Liver (tissue), 9 donors: ENCODE measurements around the gene SLU7. TPM values are rescaled to one million over a fixed set of nuclear protein-coding genes. Genes with fewer than 3 reads are reported as not detected.

Experiments
- DNase-seq: peaks from one replicate; pipeline ENCODE4 v3.0.0-alpha.2; 2017; ENCODE audit warnings: low spot score
- H3K27ac ChIP-seq, 2 donors: one replicate each; pipeline ENCODE4 v1.7.0; 2013; ENCODE audit warnings: inconsistent platforms in 2 of 2, low read length in 2 of 2, control low read depth in 1 of 2, low read depth in 1 of 2, mild to moderate bottlenecking in 1 of 2
- H3K27me3 ChIP-seq, 4 donors: one replicate each; pipeline versions ENCODE4 v1.6.1 to v1.7.0; 2013; ENCODE audit warnings: low read length in 3 of 4, inconsistent platforms in 1 of 4, mild to moderate bottlenecking in 1 of 4, moderate library complexity in 1 of 4; ENCODE audit not compliant: control insufficient read depth in 4 of 4, insufficient read depth in 4 of 4
- H3K36me3 ChIP-seq, 4 donors: one replicate each; pipeline versions ENCODE4 v1.6.1 to v1.7.0; 2013; ENCODE audit warnings: low read length in 3 of 4, mild to moderate bottlenecking in 3 of 4, low read depth in 1 of 4, moderate library complexity in 1 of 4; ENCODE audit not compliant: control insufficient read depth in 4 of 4, insufficient read depth in 3 of 4
- H3K4me1 ChIP-seq, 4 donors: one replicate each; pipeline versions ENCODE4 v1.6.1 to v1.7.0; 2013; ENCODE audit warnings: low read length in 3 of 4, mild to moderate bottlenecking in 3 of 4, moderate library complexity in 1 of 4; ENCODE audit not compliant: control insufficient read depth in 4 of 4, insufficient read depth in 4 of 4
- H3K4me3 ChIP-seq, 3 donors: one replicate each; pipeline versions ENCODE4 v1.6.1 to v1.7.0; 2013; ENCODE audit warnings: low read length in 3 of 3, control low read depth in 1 of 3, low read depth in 1 of 3, mild to moderate bottlenecking in 1 of 3
- H3K9ac ChIP-seq, 2 donors: one replicate each; pipeline ENCODE4 v1.7.0; 2013; ENCODE audit warnings: low read length in 2 of 2, mild to moderate bottlenecking in 2 of 2, moderate library complexity in 2 of 2, control low read depth in 1 of 2, low read depth in 1 of 2
- H3K9me3 ChIP-seq, 4 donors: one replicate each; pipeline versions ENCODE4 v1.6.1 to v1.7.0; 2013; ENCODE audit warnings: low read length in 3 of 4; ENCODE audit not compliant: control insufficient read depth in 4 of 4
- ATF3 ChIP-seq: IDR thresholded peaks from 2 replicates; pipeline ENCODE4 v1.6.1; 2016; ENCODE audit warnings: antibody characterized with exemption
- CTCF ChIP-seq: fragments of 150-350 bp; IDR thresholded peaks from 2 replicates; pipeline ENCODE4 v1.5.1; 2017; ENCODE audit warnings: improper control_type of control experiment, low read depth, low read length; ENCODE audit not compliant: missing input control
- EGR1 ChIP-seq, 2 donors: IDR thresholded peaks; 2 replicates each; pipeline ENCODE4 v1.6.1; 2016 to 2018; ENCODE audit warnings: antibody characterized with exemption in 2 of 2, low read depth in 2 of 2
- FOXA1 ChIP-seq: IDR thresholded peaks from 2 replicates; pipeline ENCODE4 v1.6.1; 2016; ENCODE audit warnings: antibody characterized with exemption
- FOXA2 ChIP-seq: IDR thresholded peaks from 2 replicates; pipeline ENCODE4 v1.6.1; 2016; ENCODE audit warnings: antibody characterized with exemption
- GABPA ChIP-seq, 2 donors: IDR thresholded peaks in 1 of 2; conservative IDR thresholded peaks in 1 of 2; 2 replicates each; pipeline ENCODE4 v1.6.1; 2016; ENCODE audit warnings: antibody characterized with exemption in 2 of 2, mild to moderate bottlenecking in 1 of 2, moderate library complexity in 1 of 2
- HNF4A ChIP-seq, 2 donors: conservative IDR thresholded peaks; 2 replicates each; pipeline ENCODE4 v1.6.1; 2016; ENCODE audit warnings: antibody characterized with exemption in 2 of 2, mild to moderate bottlenecking in 2 of 2
- HNF4G ChIP-seq: IDR thresholded peaks from 2 replicates; pipeline ENCODE4 v1.6.1; 2016; ENCODE audit warnings: antibody characterized with exemption
- JUND ChIP-seq, 2 donors: IDR thresholded peaks; 2 replicates each; pipeline ENCODE4 v1.6.1; 2016; ENCODE audit warnings: antibody characterized with exemption in 2 of 2
- MAX ChIP-seq: IDR thresholded peaks from 2 replicates; pipeline ENCODE4 v1.6.1; 2016; ENCODE audit warnings: antibody characterized with exemption
- NR2F2 ChIP-seq: IDR thresholded peaks from 2 replicates; pipeline ENCODE4 v1.6.1; 2016; ENCODE audit warnings: antibody characterized with exemption
- RAD21 ChIP-seq, 2 donors: IDR thresholded peaks; 2 replicates each; pipeline ENCODE4 v1.6.1; 2016; ENCODE audit warnings: antibody characterized with exemption in 2 of 2, mild to moderate bottlenecking in 2 of 2
- RXRA ChIP-seq, 2 donors: IDR thresholded peaks; 2 replicates each; pipeline ENCODE4 v1.6.1; 2017 to 2018; ENCODE audit warnings: antibody characterized with exemption in 2 of 2, mild to moderate bottlenecking in 1 of 2
- TAF1 ChIP-seq: conservative IDR thresholded peaks from 2 replicates; pipeline ENCODE4 v1.6.1; 2016; ENCODE audit warnings: antibody characterized with exemption, mild to moderate bottlenecking
- YY1 ChIP-seq: IDR thresholded peaks from 2 replicates; pipeline ENCODE4 v1.6.1; 2016; ENCODE audit warnings: antibody characterized with exemption, mild to moderate bottlenecking
- WGBS: extraction: QIAGEN DNeasy Blood & Tissue Kit; methylation state at CpG from one replicate; pipeline ENCODE4 v1.1.7; 2013; 5-methylcytosine and 5-hydroxymethylcytosine counted together
- polyA plus RNA-seq, 2 donors: library from polyadenylated mRNA; stranded (reverse) in 1 of 2; unstranded in 1 of 2; fragments of 200-250 nt in 1 of 2; fragments of >200 nt in 1 of 2; fragmentation: Nextera tagmentation in 1 of 2; extraction: Ambion mirVana in 1 of 2; gene quantifications; one replicate each; pipeline versions ENCODE4 v1.2.1 to v1.2.3, GENCODE V29; 2013 to 2015
- total RNA-seq, 2 donors: library from RNA; depleted of rRNA; stranded (reverse); fragments of >200 nt; gene quantifications; one replicate each; pipeline ENCODE4 v1.2.3, GENCODE V29; 2014
- TF ChIP-seq, protein P1 (sequence below): IDR thresholded peaks from 2 replicates; pipeline ENCODE4 v1.6.1; 2016; ENCODE audit warnings: antibody characterized with exemption, mild to moderate bottlenecking
- TF ChIP-seq, protein P2 (sequence below): IDR thresholded peaks from 2 replicates; pipeline ENCODE4 v1.6.1; 2016; ENCODE audit warnings: antibody characterized with exemption
- donor health status: healthy.
- donor health status: healthy.
- donor health status: healthy.
- donor health status: healthy.
- donor health status: healthy.

Gene SLU7
- total and polyA plus RNA-seq, 4 donors = 7.1 to 21.8 (median 17.6) TPM

DNA sequence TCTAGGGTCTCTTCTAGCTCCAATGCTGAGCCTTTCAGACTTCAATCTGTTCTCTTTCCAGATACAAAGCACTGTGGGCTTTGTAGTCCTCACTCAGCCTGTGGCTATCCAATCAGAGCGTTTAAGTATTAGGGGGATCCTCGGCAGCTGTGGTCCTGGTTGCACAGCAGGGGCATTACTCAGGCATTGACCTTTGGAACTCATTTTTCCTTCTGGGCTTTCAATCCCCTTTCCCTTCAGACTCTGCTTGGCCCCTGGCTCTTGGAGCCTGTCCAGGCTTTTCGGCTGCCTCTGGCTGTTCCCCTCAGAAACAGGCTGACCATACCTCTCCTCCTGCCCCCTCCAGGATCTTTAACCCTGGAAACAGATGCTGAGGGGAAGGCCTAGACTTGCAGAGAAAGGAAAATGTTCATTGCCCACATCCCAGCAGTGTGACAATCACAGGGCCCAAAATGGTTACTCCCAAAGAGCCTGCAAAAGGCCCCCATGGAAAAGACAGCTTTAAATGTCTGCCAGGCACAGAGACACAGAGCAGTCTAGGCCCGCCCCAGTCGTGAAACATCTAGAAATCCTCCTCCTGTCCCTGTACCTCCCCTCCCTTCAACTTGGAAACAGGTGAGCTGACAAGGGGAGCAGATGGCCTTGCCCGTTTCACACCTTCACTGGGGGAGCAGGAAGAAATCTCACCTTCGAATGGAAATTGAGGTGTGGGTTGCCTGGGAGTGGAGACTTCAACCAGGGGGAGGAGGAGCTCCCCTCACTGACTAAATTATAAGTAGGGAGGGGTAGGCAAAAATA, 62.1 kb downstream of the SLU7 start:
- H3K9me3 ChIP-seq = no peaks in the 10 kb centered on the region
- no peak overlapping the region for H3K9ac ChIP-seq
- no peak overlapping the region for H3K27ac ChIP-seq
- H3K36me3 ChIP-seq = no peaks in the 10 kb centered on the region
- TF ChIP-seq, protein P1, sequence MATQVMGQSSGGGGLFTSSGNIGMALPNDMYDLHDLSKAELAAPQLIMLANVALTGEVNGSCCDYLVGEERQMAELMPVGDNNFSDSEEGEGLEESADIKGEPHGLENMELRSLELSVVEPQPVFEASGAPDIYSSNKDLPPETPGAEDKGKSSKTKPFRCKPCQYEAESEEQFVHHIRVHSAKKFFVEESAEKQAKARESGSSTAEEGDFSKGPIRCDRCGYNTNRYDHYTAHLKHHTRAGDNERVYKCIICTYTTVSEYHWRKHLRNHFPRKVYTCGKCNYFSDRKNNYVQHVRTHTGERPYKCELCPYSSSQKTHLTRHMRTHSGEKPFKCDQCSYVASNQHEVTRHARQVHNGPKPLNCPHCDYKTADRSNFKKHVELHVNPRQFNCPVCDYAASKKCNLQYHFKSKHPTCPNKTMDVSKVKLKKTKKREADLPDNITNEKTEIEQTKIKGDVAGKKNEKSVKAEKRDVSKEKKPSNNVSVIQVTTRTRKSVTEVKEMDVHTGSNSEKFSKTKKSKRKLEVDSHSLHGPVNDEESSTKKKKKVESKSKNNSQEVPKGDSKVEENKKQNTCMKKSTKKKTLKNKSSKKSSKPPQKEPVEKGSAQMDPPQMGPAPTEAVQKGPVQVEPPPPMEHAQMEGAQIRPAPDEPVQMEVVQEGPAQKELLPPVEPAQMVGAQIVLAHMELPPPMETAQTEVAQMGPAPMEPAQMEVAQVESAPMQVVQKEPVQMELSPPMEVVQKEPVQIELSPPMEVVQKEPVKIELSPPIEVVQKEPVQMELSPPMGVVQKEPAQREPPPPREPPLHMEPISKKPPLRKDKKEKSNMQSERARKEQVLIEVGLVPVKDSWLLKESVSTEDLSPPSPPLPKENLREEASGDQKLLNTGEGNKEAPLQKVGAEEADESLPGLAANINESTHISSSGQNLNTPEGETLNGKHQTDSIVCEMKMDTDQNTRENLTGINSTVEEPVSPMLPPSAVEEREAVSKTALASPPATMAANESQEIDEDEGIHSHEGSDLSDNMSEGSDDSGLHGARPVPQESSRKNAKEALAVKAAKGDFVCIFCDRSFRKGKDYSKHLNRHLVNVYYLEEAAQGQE = no peak
- TF ChIP-seq NR2F2 = no peak
- TF ChIP-seq CTCF = no peak
- no peak for TF ChIP-seq ATF3
- no peak for TF ChIP-seq EGR1 (IDR thresholded peaks at IDR 0.05; ENCODE audit: low read depth in 2 of 2)
- TF ChIP-seq, protein P2, sequence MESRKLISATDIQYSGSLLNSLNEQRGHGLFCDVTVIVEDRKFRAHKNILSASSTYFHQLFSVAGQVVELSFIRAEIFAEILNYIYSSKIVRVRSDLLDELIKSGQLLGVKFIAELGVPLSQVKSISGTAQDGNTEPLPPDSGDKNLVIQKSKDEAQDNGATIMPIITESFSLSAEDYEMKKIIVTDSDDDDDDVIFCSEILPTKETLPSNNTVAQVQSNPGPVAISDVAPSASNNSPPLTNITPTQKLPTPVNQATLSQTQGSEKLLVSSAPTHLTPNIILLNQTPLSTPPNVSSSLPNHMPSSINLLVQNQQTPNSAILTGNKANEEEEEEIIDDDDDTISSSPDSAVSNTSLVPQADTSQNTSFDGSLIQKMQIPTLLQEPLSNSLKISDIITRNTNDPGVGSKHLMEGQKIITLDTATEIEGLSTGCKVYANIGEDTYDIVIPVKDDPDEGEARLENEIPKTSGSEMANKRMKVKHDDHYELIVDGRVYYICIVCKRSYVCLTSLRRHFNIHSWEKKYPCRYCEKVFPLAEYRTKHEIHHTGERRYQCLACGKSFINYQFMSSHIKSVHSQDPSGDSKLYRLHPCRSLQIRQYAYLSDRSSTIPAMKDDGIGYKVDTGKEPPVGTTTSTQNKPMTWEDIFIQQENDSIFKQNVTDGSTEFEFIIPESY = no peak
- no peak for TF ChIP-seq FOXA1
- no peak for TF ChIP-seq YY1
- TF ChIP-seq JUND (IDR thresholded peaks at IDR 0.05) = no peak
- no peak for TF ChIP-seq FOXA2
- TF ChIP-seq HNF4A (conservative IDR thresholded peaks at IDR 0.05) = no peak
- TF ChIP-seq TAF1 = no peak
- H3K4me3 ChIP-seq = no peak overlapping the region
- no peak for DNase-seq
- no peaks in the 10 kb centered on the region for H3K4me1 ChIP-seq
- H3K27me3 ChIP-seq = peaks cover 0 to 4% (median 0%) of the 10 kb centered on the region in 4 donors
- 76% methylated on average over 7 of the region's 7 CpGs for WGBS

- Histone ChIP-seq H3K36me3 (no peaks in the 10 kb centered on the region), H3K9me3 (no peaks in the 10 kb centered on the region), H3K9ac (no peak overlapping the region), H3K4me3 (no peak overlapping the region), H3K27ac (no peak overlapping the region), H3K4me1 (no peaks in the 10 kb centered on the region), H3K27me3 (peaks cover 0 to 4% (median 0%) of the 10 kb centered on the region in 4 donors)
- TF ChIP-seq CTCF (no peak), RAD21 (IDR thresholded peaks at IDR 0.05) (no peak), EGR1 (IDR thresholded peaks at IDR 0.05; ENCODE audit: low read depth in 2 of 2) (no peak), JUND (IDR thresholded peaks at IDR 0.05) (no peak), ATF3 (no peak), FOXA2 (no peak), YY1 (no peak), NR2F2 (no peak), GABPA (IDR thresholded peaks at IDR 0.05 in 1 of 2, conservative IDR thresholded peaks at IDR 0.05 in 1 of 2) (no peak), TAF1 (no peak), HNF4G (no peak), HNF4A (conservative IDR thresholded peaks at IDR 0.05) (no peak), RXRA (IDR thresholded peaks at IDR 0.05) (no peak), MAX (no peak)
- TF ChIP-seq, protein P2 = no peak
- no peak for DNase-seq
- WGBS = 92% methylated on average over 14 of the region's 14 CpGs
Observed at GRCh38 chr5:160354666-160355065, 64.2 kb downstream of the SLU7 start.
